Keratinocyte (primary cell): ENCODE data around the gene SIX6. TPM values are rescaled to one million over a fixed set of nuclear protein-coding genes. Genes with fewer than 3 reads are reported as not detected.
A peak's percentile ranks its signal among the peaks of the same experiment; 100 is the strongest.

Experiments used
- DNase-seq: peaks from one replicate; pipeline ENCODE4 v3.0.0-alpha.2; 2011; ENCODE audit warnings: low read depth, missing footprints, low spot score
- FAIRE-seq: peaks from 2 replicates; lab custom pipeline; 2011; peaks lifted over from hg19 to GRCh38; lab: Jason Lieb, UNC
- H2AFZ ChIP-seq: 2 replicates; pipeline ENCODE4 v1.6.0; 2012; ENCODE audit warnings: low read length, control low read depth, inconsistent platforms; ENCODE audit not compliant: control insufficient read depth
- H3K27ac ChIP-seq: 2 replicates; pipeline ENCODE4 v1.5.1; 2011; ENCODE audit warnings: low read length; ENCODE audit not compliant: control insufficient read depth, insufficient read depth
- H3K27me3 ChIP-seq: 3 replicates; pipeline ENCODE4 v1.6.0; 2011; ENCODE audit warnings: low read length; ENCODE audit not compliant: control insufficient read depth, insufficient read depth; ENCODE audit errors: extremely low read depth
- H3K36me3 ChIP-seq, 2 experiments: 2 replicates in 1 of 2; 3 replicates in 1 of 2; pipeline ENCODE4 v1.5.1; 2011; ENCODE audit warnings: low read length in 2 of 2, mild to moderate bottlenecking in 1 of 2; ENCODE audit not compliant: control insufficient read depth in 2 of 2, insufficient read depth in 2 of 2; ENCODE audit errors: extremely low read depth in 1 of 2
- H3K4me1 ChIP-seq: 3 replicates; pipeline ENCODE4 v1.5.1; 2011; ENCODE audit warnings: low read length; ENCODE audit not compliant: control insufficient read depth, insufficient read depth; ENCODE audit errors: extremely low read depth
- H3K4me2 ChIP-seq: 3 replicates; pipeline ENCODE4 v1.6.0; 2011; ENCODE audit warnings: low read depth, low read length; ENCODE audit not compliant: control insufficient read depth, insufficient read depth; ENCODE audit errors: extremely low read depth
- H3K4me3 ChIP-seq, 3 experiments: fragments of 200-600 bp in 1 of 3; sonication (generic) in 1 of 3; 2 replicates in 2 of 3; 3 replicates in 1 of 3; pipeline ENCODE4 v1.5.1; 2011 to 2016; ENCODE audit warnings: low read length in 3 of 3, mild to moderate bottlenecking in 3 of 3, control low read depth in 2 of 3, inconsistent platforms in 1 of 3, low read depth in 1 of 3, mixed read lengths in 1 of 3, mixed run types in 1 of 3, moderate library complexity in 1 of 3; ENCODE audit not compliant: control insufficient read depth in 2 of 3, insufficient read depth in 2 of 3; ENCODE audit errors: extremely low read depth in 1 of 3
- H3K79me2 ChIP-seq: 2 replicates; pipeline ENCODE4 v1.6.0; 2012; ENCODE audit warnings: low read length; ENCODE audit not compliant: control insufficient read depth, insufficient read depth
- H3K9ac ChIP-seq: 3 replicates; pipeline ENCODE4 v1.6.0; 2011; ENCODE audit warnings: low read length; ENCODE audit not compliant: control insufficient read depth, insufficient read depth; ENCODE audit errors: extremely low read depth
- H3K9me1 ChIP-seq: 3 replicates; pipeline ENCODE4 v1.6.0; 2011; ENCODE audit warnings: low read length; ENCODE audit not compliant: control insufficient read depth, insufficient read depth; ENCODE audit errors: extremely low read depth
- H3K9me3 ChIP-seq: 2 replicates; pipeline ENCODE4 v1.5.1; 2012; ENCODE audit warnings: low read depth, low read length; ENCODE audit not compliant: control insufficient read depth
- H4K20me1 ChIP-seq: 3 replicates; pipeline ENCODE4 v1.6.0; 2011; ENCODE audit warnings: low read length; ENCODE audit not compliant: control insufficient read depth, insufficient read depth; ENCODE audit errors: extremely low read depth
- CTCF ChIP-seq, 3 experiments: IDR thresholded peaks in 1 of 3; conservative IDR thresholded peaks in 1 of 3; optimal IDR thresholded peaks in 1 of 3; 2 replicates in 2 of 3; 3 replicates in 1 of 3; pipeline versions ENCODE3 to v1.5.1; 2011; ENCODE audit warnings: low read length in 3 of 3, mild to moderate bottlenecking in 3 of 3, moderate library complexity in 2 of 3, control low read depth in 1 of 3, inconsistent platforms in 1 of 3; ENCODE audit not compliant: insufficient read depth in 2 of 3; ENCODE audit errors: extremely low read depth in 1 of 3
- EZH2 ChIP-seq: IDR thresholded peaks from one replicate; pipeline ENCODE4 v1.6.1; 2012; ENCODE audit warnings: inconsistent platforms, mild to moderate bottlenecking, low read length, moderate library complexity
- dilution Hi-C: fragments of 300-500 bp; cut with MboI; formaldehyde crosslinking; loops from one replicate; pipeline ENCODE4 v1.7.0; 2020; ENCODE audit warnings: low sequenced_read_pairs; ENCODE audit not compliant: extremely low pct_ligation_motif_present
- polyA plus RNA-seq, 5 experiments: library from polyadenylated mRNA; depleted of rRNA in 3 of 5; stranded (reverse) in 3 of 5; stranded (forward) in 1 of 5; unstranded in 1 of 5; fragments of >200 nt; gene quantifications; 1 replicate in 1 of 5; 2 replicates in 3 of 5; 3 replicates in 1 of 5; pipeline versions ENCODE4 v1.2.1 to v1.2.3, GENCODE V29; 2011 to 2012; ENCODE audit warnings: missing spikeins in 2 of 5, low read depth in 1 of 5, low replicate concordance in 1 of 5
- small RNA-seq, 3 experiments: library from RNA; depleted of rRNA; stranded (forward); fragments of <200 nt; gene quantifications; one replicate each; pipeline ENCODE3, GENCODE V24; 2012; ENCODE audit warnings: low read depth in 3 of 3, low replicate concordance in 1 of 3; ENCODE audit not compliant: insufficient read length in 3 of 3

Gene SIX6
- polyA plus RNA-seq, 1 donor (not counting 4 experiments of a cell fraction or from before 2014, with no cell fraction given): not detected

- no peaks in the 10 kb centered on the region for H3K79me2 ChIP-seq
- FAIRE-seq (peak; percentile 26), DNase-seq (peak; percentile 9)
- no peaks in the 10 kb centered on the region for H3K36me3 ChIP-seq
- H3K9me3 ChIP-seq: no peaks in the 10 kb centered on the region
- H3K27me3 ChIP-seq: no peaks in the 10 kb centered on the region
- no peak overlapping the region for H3K4me3 ChIP-seq
- H2AFZ ChIP-seq: no peak overlapping the region
- no peak overlapping the region for H3K27ac ChIP-seq
- H4K20me1 ChIP-seq: no peaks in the 10 kb centered on the region
- H3K9ac ChIP-seq: no peak overlapping the region
- H3K4me1 ChIP-seq: no peaks in the 10 kb centered on the region
- no peak overlapping the region for H3K4me2 ChIP-seq
- dilution Hi-C loops: no loop called here
- no peaks in the 10 kb centered on the region for H3K9me1 ChIP-seq
- TF ChIP-seq CTCF (optimal IDR thresholded peaks at IDR 0.05 in 1 of 3, IDR thresholded peaks at IDR 0.05 in 1 of 3, conservative IDR thresholded peaks at IDR 0.05 in 1 of 3; ENCODE audit: extremely low read depth in 1 of 3, insufficient read depth in 2 of 3, low read length in 3 of 3) (peak; percentile 82 to 86 (median 85)), EZH2 (no peak)
Observed at GRCh38 chr14:60561845-60562746, 53.1 kb downstream of the SIX6 start.

Small RNA genes lying within 50 kb of the gene (small RNA-seq; reads per million reads assigned to genes)
- 0 reads per million in 3 experiments for gene AL049874.4

Other genes with a start within 250 kb of the SIX6 start
- not detected in 3 replicates for gene C14orf39, start 23.1 kb upstream of the SIX6 start, polyA plus RNA-seq
- 0.01 to 0.04 TPM in 2 of 3 replicates, not detected in the other for gene SIX1, start 140.3 kb downstream of the SIX6 start, polyA plus RNA-seq
- gene SIX4, start 215.2 kb downstream of the SIX6 start, polyA plus RNA-seq: 2.5 to 4.5 TPM (median 4.0 TPM) in 3 replicates
- gene MNAT1, start 225.6 kb downstream of the SIX6 start, polyA plus RNA-seq: 52.1 to 79.5 TPM (median 63.9 TPM) in 3 replicates